Heart left ventricle (tissue), 16 donors: ENCODE results near the gene RBM47. TPM values are rescaled to one million over a fixed set of nuclear protein-coding genes. Genes with fewer than 3 reads are reported as not detected.
"Not testable (repeated sequence)": the region's sequence is repeated elsewhere in the genome, so short reads cannot be mapped to it uniquely, and the experiment has no call there.

ENCODE experiments used
- ATAC-seq, 4 donors: fragments of 200-7000 bp; cut with Tn5 transposase; one replicate each; pipeline ENCODE4 v1.9.1; 2020 to 2022; ENCODE audit warnings: moderate library complexity in 4 of 4, mild to moderate bottlenecking in 3 of 4, moderate number of reproducible peaks in 1 of 4
- DNase-seq, 5 donors: peaks; one replicate each; pipeline ENCODE4 v3.0.0-alpha.2; 2020
- H3K27ac ChIP-seq, 12 donors: fragments of 200-600 bp; sonication (generic) in 4 of 12; one replicate each; pipeline versions ENCODE4 v1.5.0 to v1.8.0; 2016 to 2022; ENCODE audit warnings: mild to moderate bottlenecking in 2 of 12
- H3K27me3 ChIP-seq, 9 donors: fragments of 200-600 bp; sonication (generic) in 2 of 9; one replicate each; pipeline versions ENCODE4 v1.5.1 to v1.8.0; 2016 to 2022; ENCODE audit warnings: mild to moderate bottlenecking in 3 of 9
- H3K36me3 ChIP-seq, 9 donors: fragments of 200-600 bp; sonication (generic) in 2 of 9; one replicate each; pipeline versions ENCODE4 v1.5.0 to v1.8.0; 2018 to 2022; ENCODE audit warnings: mild to moderate bottlenecking in 2 of 9
- H3K4me1 ChIP-seq, 12 donors: fragments of 200-600 bp; sonication (generic) in 4 of 12; one replicate each; pipeline versions ENCODE4 v1.5.0 to v1.8.0; 2016 to 2022; ENCODE audit warnings: mild to moderate bottlenecking in 3 of 12
- H3K4me3 ChIP-seq, 12 donors: fragments of 200-600 bp; sonication (generic) in 4 of 12; one replicate each; pipeline versions ENCODE4 v1.5.0 to v1.8.0; 2017 to 2022; ENCODE audit warnings: mild to moderate bottlenecking in 9 of 12, moderate library complexity in 4 of 12
- H3K9me3 ChIP-seq, 12 donors: fragments of 200-600 bp; sonication (generic) in 4 of 12; one replicate each; pipeline versions ENCODE4 v1.5.0 to v1.8.0; 2016 to 2022; ENCODE audit warnings: mild to moderate bottlenecking in 1 of 12
- POLR2A ChIP-seq, 2 donors: fragments of 450-650 bp; IDR thresholded peaks; one replicate each; pipeline ENCODE4 v1.6.1; 2017; ENCODE audit warnings: antibody characterized with exemption in 2 of 2, mild to moderate bottlenecking in 2 of 2, moderate library complexity in 2 of 2
- WGBS, 4 donors: extraction: QIAGEN DNeasy Blood & Tissue Kit in 2 of 4; methylation state at CpG; one replicate each; pipeline versions ENCODE4 v1.1.5 to v1.1.7; 2013 to 2018; 5-methylcytosine and 5-hydroxymethylcytosine counted together
- intact Hi-C, 10 donors: fragments of 100-400 bp; cut with DNase I; formaldehyde crosslinking; loops; one replicate each; pipeline versions ENCODE4 v1.11.1 to v1.14.2; 2022
- polyA plus RNA-seq, 2 donors: library from polyadenylated mRNA; stranded (reverse); fragments of 200-250 nt; gene quantifications; one replicate each; pipeline ENCODE4 v1.2.3, GENCODE V29; 2013
- total RNA-seq, 9 donors: library from RNA; depleted of rRNA in 2 of 9; stranded (reverse); fragments of >200 nt in 2 of 9; fragmentation: NEBNext Ultra II Directional in 3 of 9; extraction: Animal tissue kit (Norgen Biotek cat#: 25700) in 3 of 9; gene quantifications; one replicate each; pipeline versions ENCODE4 v1.1.0 to v1.2.4, GENCODE V29; 2016 to 2023
- TF ChIP-seq, protein P1 (sequence below), 12 donors: fragments of 200-600 bp; sonication (generic) in 4 of 12; IDR thresholded peaks; one replicate each; pipeline versions ENCODE4 v1.5.0 to v1.8.0; 2018 to 2022; ENCODE audit warnings: antibody characterized with exemption in 12 of 12, mild to moderate bottlenecking in 5 of 12
- donor health status: ischemic (EF 13 %, LVEDD 7.1; RV severe dilation, severe dysfunction).
- donor health status: healthy with polysubstance abuse.
- donor health status: DM: no; HTN: yes; CAD: no.
- donor health status: DM: no; HTN: no; CAD: no.
- donor health status: ischemic (EF 25% LVEDD 6.9; RV normal size, moderate dysfunction).
- donor health status: ischemic (EF 25% LVEDD 5.7; RV mildly dilated, moderate dysfunction).
- donor health status: healthy.
- donor health status: DM: yes; HTN: yes; CAD: no.
- donor health status: ischemic (EF 35%, LVEDD 5.7; RV mildly dilated, moderate dysfunction).
- donor health status: nonischemic (EF 11% LVEDD 7.7; RV severe dilation, severe dysfunction).
- donor health status: DM: yes; HTN: yes; CAD: no.
- donor health status: PGD.
- donor health status: ischemic (EF 29% LVEDD 5.4; RV normal size, mild dysfunction).
- donor health status: nonischemic (EF 23%, LVEDD 6.1; RV moderate dilation, normal function).

Gene RBM47
- total and polyA plus RNA-seq, 11 donors, result 0.50 to 29.9 (median 3.5) TPM

DNA sequence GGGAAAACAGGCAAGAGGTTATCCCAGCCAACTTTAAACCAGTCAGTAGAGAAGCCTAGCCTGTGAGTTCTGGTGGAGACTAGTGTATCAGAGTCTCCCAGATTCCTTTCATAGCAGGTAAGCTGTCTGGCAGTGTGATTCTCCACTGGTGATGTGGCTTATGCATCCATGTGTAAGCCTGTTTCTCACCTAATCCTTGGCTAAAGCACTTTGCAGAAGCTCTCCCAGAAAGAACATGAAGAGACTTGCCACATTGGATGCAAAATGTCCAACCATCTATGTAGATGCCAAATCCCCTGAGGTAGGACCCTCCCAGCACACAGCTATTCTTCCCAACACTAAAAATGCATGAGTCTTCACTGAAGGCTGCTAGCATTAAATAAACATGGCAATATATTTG, 182.8 kb downstream of the RBM47 start:
- ATAC-seq (no peak), DNase-seq (no peak)
- intact Hi-C loops, result no loop called here
- no peaks in the 10 kb centered on the region for H3K27me3 ChIP-seq
- no peaks in the 10 kb centered on the region for H3K36me3 ChIP-seq
- no peak overlapping the region for H3K4me3 ChIP-seq
- no peaks in the 10 kb centered on the region for H3K9me3 ChIP-seq
- H3K27ac ChIP-seq, result no peak overlapping the region
- no peak for TF ChIP-seq POLR2A (IDR thresholded peaks at IDR 0.05)
- TF ChIP-seq, protein P1, sequence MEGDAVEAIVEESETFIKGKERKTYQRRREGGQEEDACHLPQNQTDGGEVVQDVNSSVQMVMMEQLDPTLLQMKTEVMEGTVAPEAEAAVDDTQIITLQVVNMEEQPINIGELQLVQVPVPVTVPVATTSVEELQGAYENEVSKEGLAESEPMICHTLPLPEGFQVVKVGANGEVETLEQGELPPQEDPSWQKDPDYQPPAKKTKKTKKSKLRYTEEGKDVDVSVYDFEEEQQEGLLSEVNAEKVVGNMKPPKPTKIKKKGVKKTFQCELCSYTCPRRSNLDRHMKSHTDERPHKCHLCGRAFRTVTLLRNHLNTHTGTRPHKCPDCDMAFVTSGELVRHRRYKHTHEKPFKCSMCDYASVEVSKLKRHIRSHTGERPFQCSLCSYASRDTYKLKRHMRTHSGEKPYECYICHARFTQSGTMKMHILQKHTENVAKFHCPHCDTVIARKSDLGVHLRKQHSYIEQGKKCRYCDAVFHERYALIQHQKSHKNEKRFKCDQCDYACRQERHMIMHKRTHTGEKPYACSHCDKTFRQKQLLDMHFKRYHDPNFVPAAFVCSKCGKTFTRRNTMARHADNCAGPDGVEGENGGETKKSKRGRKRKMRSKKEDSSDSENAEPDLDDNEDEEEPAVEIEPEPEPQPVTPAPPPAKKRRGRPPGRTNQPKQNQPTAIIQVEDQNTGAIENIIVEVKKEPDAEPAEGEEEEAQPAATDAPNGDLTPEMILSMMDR (IDR thresholded peaks at IDR 0.05), result no peak
- H3K4me1 ChIP-seq, result peaks cover 0 to 4% (median 0%) of the 10 kb centered on the region in 12 donors

GRCh38 chr4:40446261-40446750, 183.4 kb downstream of the RBM47 start:
- H3K36me3 ChIP-seq, H3K27me3 ChIP-seq, ATAC-seq, H3K9me3 ChIP-seq, H3K27ac ChIP-seq, intact Hi-C loops, H3K4me1 ChIP-seq, H3K4me3 ChIP-seq, DNase-seq: not testable (repeated sequence)
- 91 to 98% (median 96%) methylated on average over 2 of the region's 2 CpGs for WGBS, 4 donors

- no peak for TF ChIP-seq POLR2A (IDR thresholded peaks at IDR 0.05)
- TF ChIP-seq, protein P1 (IDR thresholded peaks at IDR 0.05), result no peak
- intact Hi-C loops, result no loop called here
- H3K27me3 ChIP-seq, result no peaks in the 10 kb centered on the region
- DNase-seq (no peak), ATAC-seq (no peak)
- H3K4me3 ChIP-seq, result no peak overlapping the region
- no peaks in the 10 kb centered on the region for H3K36me3 ChIP-seq
- H3K27ac ChIP-seq, result no peak overlapping the region
- peaks cover 0 to 10% (median 0%) of the 10 kb centered on the region in 12 donors for H3K4me1 ChIP-seq
- WGBS, 4 donors, result 67 to 74% (median 68%) methylated on average over 2 of the region's 2 CpGs
- H3K9me3 ChIP-seq, result no peaks in the 10 kb centered on the region
Observed at GRCh38 chr4:40445671-40446070, 184.0 kb downstream of the RBM47 start.

DNA sequence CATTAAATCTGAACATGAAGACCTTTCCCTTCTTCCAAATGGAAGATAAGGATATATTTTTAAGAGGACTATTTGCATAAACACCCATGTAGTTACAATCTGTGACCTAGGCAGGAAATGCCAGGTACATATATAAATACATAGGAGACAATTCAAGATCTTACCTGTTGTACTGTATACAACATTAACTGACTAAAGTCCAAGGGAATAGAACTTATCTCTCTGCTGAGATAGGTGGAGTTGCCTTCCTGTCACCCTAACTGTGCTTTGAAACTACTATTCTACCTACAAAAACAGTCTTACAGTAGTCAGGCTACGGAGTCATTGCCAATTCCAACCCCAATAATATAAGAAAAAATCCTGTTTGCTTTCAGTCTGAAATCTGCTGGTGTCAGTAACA, 188.2 kb downstream of the RBM47 start:
- no peaks in the 10 kb centered on the region for H3K27me3 ChIP-seq
- TF ChIP-seq, protein P1 (IDR thresholded peaks at IDR 0.05), result no peak
- TF ChIP-seq POLR2A (IDR thresholded peaks at IDR 0.05), result no peak
- peaks cover 0 to 10% (median 0%) of the 10 kb centered on the region in 12 donors for H3K4me1 ChIP-seq
- H3K36me3 ChIP-seq, result peaks cover 0 to 15% (median 0%) of the 10 kb centered on the region in 9 donors
- H3K4me3 ChIP-seq, result no peak overlapping the region
- WGBS, 4 donors, result 75 to 89% (median 88%) methylated on average over 1 of the region's 1 CpG
- ATAC-seq (no peak), DNase-seq (no peak)
- no peak overlapping the region for H3K27ac ChIP-seq
- intact Hi-C loops, result no loop called here
- peaks cover 0 to 7% (median 0%) of the 10 kb centered on the region in 12 donors for H3K9me3 ChIP-seq

GRCh38 chr4:40439519-40439918, 190.1 kb downstream of the RBM47 start:
- peaks cover 0 to 7% (median 0%) of the 10 kb centered on the region in 12 donors for H3K9me3 ChIP-seq
- H3K36me3 ChIP-seq, result peaks cover 0 to 23% (median 0%) of the 10 kb centered on the region in 9 donors
- ATAC-seq (no peak), DNase-seq (no peak)
- WGBS, 4 donors, result 57 to 69% (median 60%) methylated on average over 1 of the region's 1 CpG
- H3K27me3 ChIP-seq, result no peaks in the 10 kb centered on the region
- H3K4me1 ChIP-seq, result peaks cover 0 to 10% (median 0%) of the 10 kb centered on the region in 12 donors
- no peak overlapping the region for H3K4me3 ChIP-seq
- intact Hi-C loops, result no loop called here
- no peak overlapping the region for H3K27ac ChIP-seq
- TF ChIP-seq POLR2A (IDR thresholded peaks at IDR 0.05), result no peak
- TF ChIP-seq, protein P1 (IDR thresholded peaks at IDR 0.05), result no peak
